Body of pancreas (tissue), 4 donors: ENCODE results near the gene ZFAND4.

Experiments
- CTCF ChIP-seq, 7 experiments: fragments of 450-650 bp in 4 of 7; fragments of 200-600 bp in 3 of 7; sonication (generic) in 3 of 7; IDR thresholded peaks; one replicate each; pipeline ENCODE4 v1.5.1; 2016 to 2019; ENCODE audit warnings: antibody characterized with exemption in 7 of 7
- POLR2A ChIP-seq, 3 donors: fragments of 450-650 bp; IDR thresholded peaks; one replicate each; pipeline ENCODE4 v1.6.1; 2016; ENCODE audit warnings: antibody characterized with exemption in 3 of 3, mild to moderate bottlenecking in 2 of 3

GRCh38 chr10:45649296-45649695 is 23.3 kb downstream of the ZFAND4 start:
- no peak for TF ChIP-seq POLR2A (IDR thresholded peaks at IDR 0.05)
- no peak for TF ChIP-seq CTCF (IDR thresholded peaks at IDR 0.05)
